Stimulated activated naive CD8-positive, alpha-beta T cell treated with anti-CD3 and anti-CD28 coated beads, Interleukin-15, amount 100 ng/mL, for 72 hours (primary cell): ENCODE measurements around the gene TFAP2E.

Experiments used
- ATAC-seq: fragments of 150-1000 bp; cut with Tn5 transposase; 2 replicates; pipeline ENCODE4 v1.10.0; 2021; ENCODE audit warnings: mild to moderate bottlenecking, moderate library complexity
- DNase-seq, 2 donors: peaks; one replicate each; pipeline ENCODE4 v3.0.0; 2021 to 2022
- H3K27ac Mint-ChIP-seq, 2 donors: one replicate each; pipeline ENCODE4 v1.8.0; 2022; ENCODE audit warnings: mild to moderate bottlenecking in 2 of 2, mixed read lengths in 2 of 2, moderate library complexity in 2 of 2
- H3K27me3 Mint-ChIP-seq: one replicate; pipeline ENCODE4 v1.8.0; 2022; ENCODE audit warnings: mixed read lengths
- H3K4me1 Mint-ChIP-seq: one replicate; pipeline ENCODE4 v1.8.0; 2022; ENCODE audit warnings: mild to moderate bottlenecking, mixed read lengths
- H3K4me3 Mint-ChIP-seq, 2 donors: one replicate each; pipeline ENCODE4 v1.8.0; 2022; ENCODE audit warnings: mild to moderate bottlenecking in 2 of 2, mixed read lengths in 2 of 2, moderate library complexity in 1 of 2
- H3K9me3 Mint-ChIP-seq, 2 donors: one replicate each; pipeline ENCODE4 v1.8.0; 2022; ENCODE audit warnings: mixed read lengths in 2 of 2

The TFAP2E gene

DNA sequence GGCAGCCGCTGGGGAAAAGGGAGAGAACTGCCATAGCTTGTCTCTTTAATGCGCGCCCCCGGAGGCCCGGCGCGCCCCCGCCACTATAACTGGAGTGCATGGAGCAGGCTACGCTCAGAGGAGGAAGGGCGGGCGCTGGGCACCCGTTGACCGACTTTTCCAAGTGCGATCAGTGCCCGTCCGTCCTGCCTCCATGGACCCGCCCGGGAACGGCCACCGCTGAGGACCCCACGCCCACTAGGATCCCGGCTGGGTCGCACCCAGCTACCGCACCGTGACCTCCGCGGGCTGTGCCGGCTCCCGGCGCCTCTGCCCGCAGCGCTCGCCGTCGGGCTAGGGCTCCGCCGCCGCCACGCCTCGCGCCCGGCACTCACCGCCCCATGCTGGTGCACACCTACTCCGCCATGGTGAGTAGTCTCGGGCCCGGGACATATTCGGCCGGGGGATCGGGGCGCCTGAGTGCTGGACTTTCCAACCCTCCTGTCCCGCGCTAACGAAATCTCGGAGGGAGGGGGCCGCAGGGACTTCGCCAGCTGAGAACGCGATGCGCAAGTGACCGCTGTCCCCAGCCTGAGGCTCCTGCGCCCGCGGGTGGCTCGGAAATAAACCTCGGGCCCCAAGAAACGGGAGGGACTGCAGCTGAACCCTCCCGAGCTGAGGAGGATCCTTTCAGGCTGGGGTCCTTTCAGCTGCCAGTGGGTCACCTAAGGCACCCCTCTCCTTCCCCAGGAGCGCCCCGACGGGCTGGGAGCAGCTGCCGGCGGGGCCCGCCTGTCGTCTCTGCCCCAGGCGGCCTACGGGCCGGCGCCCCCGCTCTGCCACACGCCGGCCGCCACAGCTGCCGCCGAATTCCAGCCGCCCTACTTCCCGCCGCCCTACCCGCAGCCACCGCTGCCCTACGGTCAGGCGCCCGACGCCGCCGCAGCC is at the start of gene TFAP2E:
Gene TFAP2E (plus strand): TSS at position 117 of the 927 bp plus-strand sequence. CDS start 264 bp downstream, at position 381.
- no peak for ATAC-seq
- Mint-ChIP-seq H3K27ac (no peak within 1 kb of the TSS), H3K4me3 (peak within 1 kb of the TSS in 1 of 2 donors; percentile 46), H3K4me1 (peaks cover 33% of the 10 kb centered on the region), H3K27me3 (peaks cover 41% of the 10 kb centered on the region), H3K9me3 (no peaks in the 10 kb centered on the region)
- no peak for DNase-seq

DNA sequence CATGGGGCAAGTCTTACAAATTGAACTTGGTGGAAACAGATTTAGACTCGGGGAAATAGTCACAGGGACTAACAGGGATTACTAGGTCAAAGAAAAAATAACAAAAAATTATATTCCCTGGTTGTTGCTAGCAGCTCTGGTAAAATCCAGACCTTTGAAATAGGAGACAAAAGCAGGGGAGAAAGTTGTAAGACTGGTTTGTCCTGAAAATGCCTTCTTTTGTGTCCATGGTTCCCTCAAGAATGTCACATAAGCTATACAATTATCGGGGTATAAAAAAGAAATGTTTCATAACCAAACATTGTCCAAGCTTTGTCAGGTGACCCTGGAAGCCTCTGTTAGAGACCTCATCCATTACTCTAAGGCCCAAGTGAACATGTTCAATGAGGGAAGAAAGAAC is 49.0 kb upstream of the TFAP2E start:
- Mint-ChIP-seq H3K4me3 (no peak overlapping the region), H3K4me1 (peaks cover 9% of the 10 kb centered on the region), H3K27ac (no peak overlapping the region), H3K9me3 (peaks cover 0 to 5% of the 10 kb centered on the region in 2 donors), H3K27me3 (no peaks in the 10 kb centered on the region)
- ATAC-seq (no peak), DNase-seq (no peak)

GRCh38 chr1:35530168-35530567 is 42.9 kb upstream of the TFAP2E start:
- ATAC-seq: no peak
- Mint-ChIP-seq H3K27me3 (no peaks in the 10 kb centered on the region), H3K9me3 (peaks cover 5 to 10% of the 10 kb centered on the region in 2 donors), H3K4me3 (no peak overlapping the region), H3K27ac (no peak overlapping the region), H3K4me1 (peaks cover 8% of the 10 kb centered on the region)
- DNase-seq: no peak

- no peak overlapping the region for H3K27ac Mint-ChIP-seq
- no peaks in the 10 kb centered on the region for H3K27me3 Mint-ChIP-seq
- peaks cover 16% of the 10 kb centered on the region for H3K4me1 Mint-ChIP-seq
- ATAC-seq (no peak), DNase-seq (no peak)
- peaks cover 5 to 10% of the 10 kb centered on the region in 2 donors for H3K9me3 Mint-ChIP-seq
- H3K4me3 Mint-ChIP-seq: no peak overlapping the region
Measured at GRCh38 chr1:35530946-35531345, 42.2 kb upstream of the TFAP2E start.

DNA sequence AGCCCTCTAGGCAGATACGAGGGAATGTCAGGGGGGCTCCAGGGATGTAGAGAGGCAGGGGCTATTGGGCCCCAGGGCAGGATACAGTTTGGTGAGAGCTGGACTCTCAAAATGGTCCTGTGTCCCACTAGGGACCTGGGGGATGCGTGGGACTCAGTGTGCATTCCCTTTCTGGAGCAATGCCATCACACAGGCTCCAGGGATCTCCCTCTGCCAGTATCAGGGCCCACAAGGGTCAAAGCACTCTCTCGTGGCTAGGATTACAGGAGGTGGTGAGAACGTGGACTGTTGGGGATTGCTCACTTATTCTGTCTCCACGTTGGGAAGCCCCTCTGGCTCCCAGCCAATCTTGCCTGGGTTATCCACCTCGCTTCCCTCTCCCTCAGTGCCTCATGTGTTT is 41.7 kb upstream of the TFAP2E start:
- no peak overlapping the region for H3K27ac Mint-ChIP-seq
- peaks cover 20% of the 10 kb centered on the region for H3K4me1 Mint-ChIP-seq
- DNase-seq (no peak), ATAC-seq (no peak)
- H3K4me3 Mint-ChIP-seq: no peak overlapping the region
- peaks cover 5 to 10% of the 10 kb centered on the region in 2 donors for H3K9me3 Mint-ChIP-seq
- no peaks in the 10 kb centered on the region for H3K27me3 Mint-ChIP-seq

DNA sequence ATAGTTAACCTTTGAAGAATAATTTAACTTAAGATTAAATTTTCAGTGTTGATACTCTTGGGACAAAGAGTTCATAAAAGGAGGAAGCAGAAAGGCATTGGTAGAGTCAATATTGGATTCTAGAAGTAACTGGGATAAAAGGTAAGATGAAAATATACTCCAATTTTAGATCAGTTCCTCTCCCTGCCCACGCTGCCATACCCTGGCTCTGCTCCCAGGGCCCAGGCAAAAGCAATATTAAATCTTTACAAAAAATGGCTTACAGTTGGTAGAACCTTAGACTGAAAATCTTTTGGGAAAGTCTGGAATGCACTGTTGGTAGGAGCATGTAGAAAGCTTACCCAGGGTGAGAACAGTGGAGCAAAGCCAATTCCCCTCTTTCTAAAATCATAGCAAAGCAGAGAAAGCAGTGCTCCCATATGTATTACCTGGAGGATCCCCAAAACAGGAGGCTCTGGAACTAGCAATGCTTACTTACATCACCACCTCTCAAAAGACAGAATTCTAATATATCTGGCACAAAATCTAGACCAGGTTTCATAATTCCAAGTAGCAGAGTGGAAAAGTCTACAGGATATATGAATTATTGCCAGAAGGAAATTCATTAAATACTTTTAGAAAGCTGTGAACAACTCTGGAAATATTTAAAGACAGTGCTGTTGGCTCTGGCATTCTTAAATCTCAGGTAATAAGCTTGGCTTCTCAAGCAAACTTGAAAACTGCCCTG is 40.5 kb upstream of the TFAP2E start:
- DNase-seq (no peak), ATAC-seq (no peak)
- Mint-ChIP-seq H3K4me3 (no peak overlapping the region), H3K27ac (no peak overlapping the region), H3K4me1 (peaks cover 33% of the 10 kb centered on the region), H3K9me3 (peaks cover 5 to 10% of the 10 kb centered on the region in 2 donors), H3K27me3 (no peaks in the 10 kb centered on the region)

DNA sequence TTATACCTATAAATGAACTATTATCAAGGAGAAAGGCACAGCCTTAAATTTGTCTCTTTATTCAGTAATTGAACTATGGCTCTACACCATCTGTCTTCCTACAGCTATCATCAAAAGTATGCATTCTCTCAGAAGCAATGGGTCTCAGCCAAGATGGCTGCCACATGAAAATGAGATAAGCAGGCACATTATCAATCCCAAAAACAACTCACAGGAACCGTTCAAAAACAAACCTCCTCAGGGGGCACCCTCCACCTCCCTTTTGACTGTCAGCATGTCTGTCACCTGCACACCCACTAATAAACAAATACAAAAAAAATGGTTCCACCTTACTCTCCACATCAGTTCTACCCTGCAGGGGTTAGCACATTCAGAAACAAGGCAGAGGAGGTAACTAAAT is 39.5 kb upstream of the TFAP2E start:
- H3K27me3 Mint-ChIP-seq: no peaks in the 10 kb centered on the region
- H3K4me1 Mint-ChIP-seq: peaks cover 43% of the 10 kb centered on the region
- no peak overlapping the region for H3K27ac Mint-ChIP-seq
- H3K9me3 Mint-ChIP-seq: peaks cover 5 to 10% of the 10 kb centered on the region in 2 donors
- H3K4me3 Mint-ChIP-seq: no peak overlapping the region
- no peak for ATAC-seq
- DNase-seq: no peak

GRCh38 chr1:35535243-35535642 is 37.9 kb upstream of the TFAP2E start:
- Mint-ChIP-seq H3K4me1 (peaks cover 59% of the 10 kb centered on the region), H3K27ac (no peak overlapping the region), H3K27me3 (no peaks in the 10 kb centered on the region), H3K4me3 (no peak overlapping the region), H3K9me3 (peaks cover 3 to 6% of the 10 kb centered on the region in 2 donors)
- DNase-seq: no peak
- no peak for ATAC-seq

- ATAC-seq: peak; percentile 41
- Mint-ChIP-seq H3K4me3 (peak overlapping the region; percentile 5 to 67), H3K4me1 (peaks cover 73% of the 10 kb centered on the region), H3K9me3 (no peaks in the 10 kb centered on the region), H3K27ac (peak overlapping the region; percentile 79 to 87), H3K27me3 (no peaks in the 10 kb centered on the region)
- DNase-seq: no peak
Measured at GRCh38 chr1:35536556-35537162, 36.5 kb upstream of the TFAP2E start.

DNA sequence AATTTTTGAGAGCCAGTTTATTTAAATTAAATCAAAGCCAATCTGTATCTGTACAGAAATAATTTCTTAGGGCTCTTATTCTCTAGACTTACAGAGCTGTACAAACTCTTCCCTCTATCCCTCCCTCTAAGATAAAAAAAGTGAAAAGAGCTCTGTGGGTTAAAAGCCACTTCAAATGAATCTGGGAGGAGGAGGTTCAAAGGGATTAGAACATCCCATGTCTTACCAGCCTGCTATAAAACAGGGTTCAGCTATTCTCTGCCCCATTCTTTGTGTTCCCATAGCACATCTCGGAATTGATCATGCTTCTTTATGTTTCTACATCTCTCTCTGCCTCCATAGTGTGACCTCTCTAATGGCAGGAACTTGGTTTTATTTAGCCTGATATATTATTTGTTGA is 35.3 kb upstream of the TFAP2E start:
- Mint-ChIP-seq H3K27me3 (no peaks in the 10 kb centered on the region), H3K27ac (no peak overlapping the region), H3K4me1 (peaks cover 83% of the 10 kb centered on the region), H3K4me3 (peak overlapping the region; percentile 48 to 67), H3K9me3 (no peaks in the 10 kb centered on the region)
- ATAC-seq: no peak
- DNase-seq: no peak

DNA sequence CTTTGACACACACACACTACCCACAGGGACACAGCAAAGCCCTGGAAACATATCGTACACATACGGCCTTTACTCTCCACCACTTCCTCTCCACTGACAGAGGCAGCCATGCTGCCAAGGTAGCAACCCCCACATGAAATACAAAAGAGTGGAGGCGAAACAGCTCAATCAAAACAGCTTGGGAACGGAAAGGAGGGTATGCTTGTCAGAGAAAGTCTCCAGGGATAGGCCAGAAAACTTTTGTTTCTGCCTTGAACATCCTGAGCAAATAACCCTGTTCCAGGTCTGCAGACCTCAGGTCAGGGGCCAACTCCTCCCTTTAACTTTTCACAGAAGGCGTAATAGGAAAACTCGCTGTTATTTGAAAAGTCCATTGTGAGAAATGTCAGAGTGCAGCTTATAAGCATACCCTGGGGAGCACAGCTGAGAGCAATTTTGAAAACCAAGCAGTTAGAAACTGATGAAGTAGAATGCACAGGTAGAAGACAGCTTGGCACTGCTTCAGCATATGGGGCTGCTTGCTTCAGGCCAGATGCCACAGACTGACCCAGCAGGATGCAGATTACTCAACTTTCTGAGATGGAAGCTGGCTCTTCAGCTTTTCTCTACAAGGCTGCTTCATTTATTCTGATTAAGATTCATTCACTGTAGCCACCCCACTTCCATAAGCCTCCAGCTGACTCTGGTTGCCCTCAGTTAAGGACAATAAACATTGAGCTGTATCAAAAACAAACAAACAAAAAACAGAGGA is 33.9 kb upstream of the TFAP2E start:
- peak overlapping the region; percentile 90 to 94 for H3K27ac Mint-ChIP-seq
- peaks cover 87% of the 10 kb centered on the region for H3K4me1 Mint-ChIP-seq
- no peaks in the 10 kb centered on the region for H3K27me3 Mint-ChIP-seq
- no peaks in the 10 kb centered on the region for H3K9me3 Mint-ChIP-seq
- ATAC-seq (peak; percentile 90), DNase-seq (peak; percentile 27 to 46)
- peak overlapping the region; percentile 66 to 81 for H3K4me3 Mint-ChIP-seq

GRCh38 chr1:35539824-35540261 is 33.3 kb upstream of the TFAP2E start:
- peak overlapping the region; percentile 66 to 81 for H3K4me3 Mint-ChIP-seq

GRCh38 chr1:35544976-35545375 is 28.1 kb upstream of the TFAP2E start:
- DNase-seq (peak; percentile 49 to 70), ATAC-seq (peak; percentile 99)
- Mint-ChIP-seq H3K27me3 (no peaks in the 10 kb centered on the region), H3K27ac (peak overlapping the region in 1 of 2 donors; percentile 89), H3K4me3 (peak overlapping the region in 1 of 2 donors; percentile 37), H3K4me1 (peaks cover 48% of the 10 kb centered on the region), H3K9me3 (no peaks in the 10 kb centered on the region)

More at GRCh38 chr1:35539824-35540261, 33.3 kb upstream of the TFAP2E start:
- H3K27me3 Mint-ChIP-seq: no peaks in the 10 kb centered on the region
- ATAC-seq: peak; percentile 77
- H3K4me1 Mint-ChIP-seq: peaks cover 90% of the 10 kb centered on the region
- DNase-seq: no peak
- H3K9me3 Mint-ChIP-seq: no peaks in the 10 kb centered on the region
- H3K27ac Mint-ChIP-seq: peak overlapping the region; percentile 90 to 94

DNA sequence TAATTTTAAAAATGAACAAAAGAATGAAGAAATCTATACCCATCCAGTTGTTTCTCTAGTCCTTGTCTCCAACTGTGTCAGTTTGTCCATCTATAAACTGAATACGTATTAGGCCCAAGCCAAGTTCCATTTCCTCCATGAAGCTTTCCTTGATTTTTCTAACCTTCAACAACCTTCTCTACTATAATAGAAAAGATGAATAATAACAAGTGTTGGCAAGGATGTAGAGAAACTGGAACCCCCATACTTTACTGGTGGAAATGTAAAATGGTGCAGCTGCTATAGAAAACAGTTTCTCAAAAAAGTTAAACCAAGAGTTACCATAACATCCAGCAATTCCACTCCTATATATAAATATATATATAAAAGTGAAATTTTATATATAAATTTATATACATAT is 26.5 kb upstream of the TFAP2E start:
- Mint-ChIP-seq H3K27me3 (no peaks in the 10 kb centered on the region), H3K4me1 (peaks cover 32% of the 10 kb centered on the region), H3K9me3 (no peaks in the 10 kb centered on the region), H3K27ac (no peak overlapping the region), H3K4me3 (no peak overlapping the region)
- no peak for ATAC-seq
- no peak for DNase-seq

DNA sequence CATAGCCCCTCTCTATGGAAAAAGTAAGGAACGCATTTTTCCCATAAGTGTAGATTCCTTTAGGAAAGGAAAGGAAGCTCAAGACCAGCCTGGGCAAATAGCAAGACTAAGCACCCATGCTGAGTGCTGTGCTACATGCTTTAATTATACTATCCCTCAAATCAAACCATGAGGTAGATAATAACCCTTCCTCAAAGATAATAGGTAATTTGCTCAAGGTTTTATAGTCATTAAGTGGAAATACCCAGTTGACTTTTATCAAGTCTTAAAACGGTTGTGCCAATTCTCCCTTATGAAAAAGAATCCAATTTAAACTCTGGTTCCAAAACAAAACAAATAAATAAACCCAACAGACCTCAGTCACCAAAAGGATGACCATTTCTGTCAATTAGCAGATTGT is 19.3 kb upstream of the TFAP2E start:
- no peak for DNase-seq
- no peak for ATAC-seq
- H3K4me1 Mint-ChIP-seq: peaks cover 43% of the 10 kb centered on the region
- no peak overlapping the region for H3K4me3 Mint-ChIP-seq
- H3K9me3 Mint-ChIP-seq: no peaks in the 10 kb centered on the region
- H3K27ac Mint-ChIP-seq: no peak overlapping the region
- no peaks in the 10 kb centered on the region for H3K27me3 Mint-ChIP-seq
